DOHH2 (cell line): ENCODE measurements around the gene MAGEE2.
A peak's percentile ranks its signal among the peaks of the same experiment; 100 is the strongest.

Experiments used
- H3F3A ChIP-seq: fragments of 200-600 bp; sonication (generic), shearing (Covaris generic); 2 replicates; pipeline ENCODE4 v1.6.0; 2016; ENCODE audit warnings: antibody characterized with exemption, mild to moderate bottlenecking; ENCODE audit not compliant: control insufficient read depth, insufficient read depth
- H3K27ac ChIP-seq: fragments of 200-600 bp; sonication (generic); 2 replicates; pipeline ENCODE4 v1.5.1; 2014; ENCODE audit warnings: low read depth, mild to moderate bottlenecking, low read length, moderate library complexity
- H3K27me3 ChIP-seq: fragments of 200-600 bp; sonication (generic); 2 replicates; pipeline ENCODE4 v1.6.1; 2014; ENCODE audit warnings: mild to moderate bottlenecking, low read length, mixed read lengths; ENCODE audit not compliant: control insufficient read depth
- H3K36me3 ChIP-seq: fragments of 200-600 bp; sonication (generic); 2 replicates; pipeline ENCODE4 v1.6.1; 2014; ENCODE audit warnings: mild to moderate bottlenecking, low read length, moderate library complexity, mixed read lengths; ENCODE audit not compliant: control insufficient read depth
- H3K4me1 ChIP-seq: fragments of 200-600 bp; sonication (generic); 2 replicates; pipeline ENCODE4 v1.6.1; 2014; ENCODE audit warnings: mild to moderate bottlenecking, low read length, mixed read lengths; ENCODE audit not compliant: control insufficient read depth
- H3K4me2 ChIP-seq: fragments of 200-600 bp; sonication (generic); 2 replicates; pipeline ENCODE4 v1.6.0; 2014; ENCODE audit warnings: mild to moderate bottlenecking, low read length, moderate library complexity
- H3K4me3 ChIP-seq: fragments of 200-600 bp; sonication (generic); 2 replicates; pipeline ENCODE4 v1.5.1; 2014; ENCODE audit warnings: mild to moderate bottlenecking, low read length, mixed read lengths
- H3K79me2 ChIP-seq: fragments of 200-600 bp; sonication (generic); 2 replicates; pipeline ENCODE4 v1.6.1; 2014; ENCODE audit warnings: mild to moderate bottlenecking, low read length, mixed read lengths; ENCODE audit not compliant: control insufficient read depth
- H3K9me2 ChIP-seq: fragments of 200-600 bp; sonication (generic); replicated peaks from 2 replicates; pipeline ENCODE4 v1.6.1; 2014; ENCODE audit warnings: mild to moderate bottlenecking, low read length, mixed read lengths; ENCODE audit not compliant: control insufficient read depth
- H3K9me3 ChIP-seq: fragments of 200-600 bp; sonication (generic); 2 replicates; pipeline ENCODE4 v1.6.1; 2014; ENCODE audit warnings: antibody characterized with exemption, low read length, mixed read lengths; ENCODE audit not compliant: control insufficient read depth, insufficient read depth
- H4K20me1 ChIP-seq: fragments of 200-600 bp; sonication (generic); 2 replicates; pipeline ENCODE4 v1.6.0; 2014; ENCODE audit warnings: low read depth, mild to moderate bottlenecking, antibody characterized with exemption, low read length, moderate library complexity; ENCODE audit not compliant: control insufficient read depth, insufficient read depth
- EZH2phosphoT487 ChIP-seq: fragments of 200-600 bp; sonication (generic); IDR thresholded peaks from 2 replicates; pipeline ENCODE4 v1.6.1; 2017; ENCODE audit warnings: borderline replicate concordance, mild to moderate bottlenecking, antibody characterized with exemption, low read length, moderate library complexity, mixed read lengths
- TF ChIP-seq, protein P1 (sequence below): fragments of 200-600 bp; sonication (generic); IDR thresholded peaks from one replicate; pipeline ENCODE4 v1.5.1; 2014; ENCODE audit warnings: antibody characterized with exemption, mild to moderate bottlenecking, low read depth, low read length; ENCODE audit not compliant: poor library complexity, severe bottlenecking

MAGEE2 gene

DNA sequence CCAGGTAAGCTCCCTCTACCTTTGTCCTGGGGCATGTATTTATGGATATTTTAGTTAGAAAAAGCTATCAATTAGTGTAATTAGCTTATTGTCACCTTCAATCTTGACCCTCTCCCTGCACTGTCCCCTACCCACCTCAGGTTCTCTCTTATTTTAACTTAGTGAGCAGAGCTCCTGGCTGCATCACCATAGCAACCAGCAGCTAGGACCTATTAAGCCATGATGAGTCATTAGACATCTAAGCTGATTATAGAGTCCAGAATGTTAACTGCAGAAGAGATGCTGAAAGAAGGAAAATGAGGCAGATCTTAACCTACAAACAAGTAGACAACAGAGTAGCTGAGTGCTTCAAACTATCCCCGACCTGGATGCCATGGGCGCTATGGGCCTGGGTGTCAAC lies 36.6 kb downstream of the MAGEE2 start:
- Histone ChIP-seq H3K9me3 (no peaks in the 10 kb centered on the region), H3K79me2 (no peaks in the 10 kb centered on the region), H3K27ac (no peak overlapping the region), H3K36me3 (no peaks in the 10 kb centered on the region), H3K4me3 (no peak overlapping the region), H4K20me1 (no peaks in the 10 kb centered on the region), H3K9me2 (no peaks in the 10 kb centered on the region), H3F3A (no peaks in the 10 kb centered on the region), H3K27me3 (no peaks in the 10 kb centered on the region), H3K4me1 (peaks cover 5% of the 10 kb centered on the region; the same call in 1 of the 2 replicates), H3K4me2 (no peak overlapping the region)
- TF ChIP-seq EZH2phosphoT487 = no peak

DNA sequence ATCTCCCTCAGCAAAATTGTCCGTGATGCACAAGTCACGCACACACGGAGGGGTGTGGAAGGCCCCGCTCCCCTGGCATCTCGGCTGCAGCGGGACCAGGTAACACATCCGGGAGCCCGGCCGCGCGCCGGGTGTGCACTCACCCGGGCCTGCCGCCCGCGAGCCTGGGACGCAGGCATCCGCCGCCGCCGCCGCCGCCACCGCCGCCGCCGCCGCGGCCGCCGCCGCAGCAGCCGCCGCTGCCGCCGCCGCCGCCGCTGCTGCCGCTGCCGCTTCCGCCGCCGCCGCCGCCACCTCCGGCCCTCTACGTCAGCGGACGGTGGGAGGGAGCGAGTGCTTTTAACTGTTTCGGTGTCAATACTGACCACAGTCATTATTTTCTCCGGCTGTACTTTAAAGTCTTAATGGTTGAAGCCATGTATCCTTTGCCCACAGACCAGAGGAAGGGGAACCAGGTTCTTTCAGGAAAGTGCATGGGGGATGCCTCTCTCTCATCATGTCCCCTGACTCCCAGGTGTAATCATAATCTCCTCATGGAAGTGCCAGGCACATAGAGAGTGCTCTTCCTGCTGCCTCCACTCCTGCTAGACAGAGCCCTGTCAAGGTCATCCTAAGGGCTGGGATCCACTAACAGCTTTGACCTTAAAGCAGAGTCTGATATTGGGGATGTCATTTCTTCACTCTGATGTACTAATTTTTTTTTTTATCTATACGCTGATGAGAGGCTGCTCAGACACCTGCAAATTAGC lies 38.0 kb downstream of the MAGEE2 start:
- no peak overlapping the region for H3K27ac ChIP-seq
- H3F3A ChIP-seq = no peaks in the 10 kb centered on the region
- H3K9me3 ChIP-seq = no peaks in the 10 kb centered on the region
- H3K79me2 ChIP-seq = no peaks in the 10 kb centered on the region
- H3K27me3 ChIP-seq = no peaks in the 10 kb centered on the region
- H3K4me2 ChIP-seq = peak overlapping the region; percentile 71
- H3K4me1 ChIP-seq = peaks cover 5% of the 10 kb centered on the region; the same call in 1 of the 2 replicates
- H3K9me2 ChIP-seq = no peaks in the 10 kb centered on the region
- no peaks in the 10 kb centered on the region for H4K20me1 ChIP-seq
- TF ChIP-seq, protein P1, sequence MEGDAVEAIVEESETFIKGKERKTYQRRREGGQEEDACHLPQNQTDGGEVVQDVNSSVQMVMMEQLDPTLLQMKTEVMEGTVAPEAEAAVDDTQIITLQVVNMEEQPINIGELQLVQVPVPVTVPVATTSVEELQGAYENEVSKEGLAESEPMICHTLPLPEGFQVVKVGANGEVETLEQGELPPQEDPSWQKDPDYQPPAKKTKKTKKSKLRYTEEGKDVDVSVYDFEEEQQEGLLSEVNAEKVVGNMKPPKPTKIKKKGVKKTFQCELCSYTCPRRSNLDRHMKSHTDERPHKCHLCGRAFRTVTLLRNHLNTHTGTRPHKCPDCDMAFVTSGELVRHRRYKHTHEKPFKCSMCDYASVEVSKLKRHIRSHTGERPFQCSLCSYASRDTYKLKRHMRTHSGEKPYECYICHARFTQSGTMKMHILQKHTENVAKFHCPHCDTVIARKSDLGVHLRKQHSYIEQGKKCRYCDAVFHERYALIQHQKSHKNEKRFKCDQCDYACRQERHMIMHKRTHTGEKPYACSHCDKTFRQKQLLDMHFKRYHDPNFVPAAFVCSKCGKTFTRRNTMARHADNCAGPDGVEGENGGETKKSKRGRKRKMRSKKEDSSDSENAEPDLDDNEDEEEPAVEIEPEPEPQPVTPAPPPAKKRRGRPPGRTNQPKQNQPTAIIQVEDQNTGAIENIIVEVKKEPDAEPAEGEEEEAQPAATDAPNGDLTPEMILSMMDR = no peak
- TF ChIP-seq EZH2phosphoT487 = no peak
- H3K36me3 ChIP-seq = no peaks in the 10 kb centered on the region
- H3K4me3 ChIP-seq = peak overlapping the region; percentile 71
